Loucy (cell line): ENCODE results near the gene APLF.

Experiments
- EZH2phosphoT487 ChIP-seq: fragments of 200-600 bp; IDR thresholded peaks from 2 replicates; pipeline ENCODE4 v1.6.1; 2018; ENCODE audit warnings: antibody characterized with exemption, mild to moderate bottlenecking, moderate library complexity, borderline replicate concordance
- TF ChIP-seq, protein P1 (sequence below): fragments of 200-600 bp; sonication (generic); conservative IDR thresholded peaks from 2 replicates; pipeline ENCODE4 v1.5.1; 2014; ENCODE audit warnings: mild to moderate bottlenecking, antibody characterized with exemption, low read length

DNA sequence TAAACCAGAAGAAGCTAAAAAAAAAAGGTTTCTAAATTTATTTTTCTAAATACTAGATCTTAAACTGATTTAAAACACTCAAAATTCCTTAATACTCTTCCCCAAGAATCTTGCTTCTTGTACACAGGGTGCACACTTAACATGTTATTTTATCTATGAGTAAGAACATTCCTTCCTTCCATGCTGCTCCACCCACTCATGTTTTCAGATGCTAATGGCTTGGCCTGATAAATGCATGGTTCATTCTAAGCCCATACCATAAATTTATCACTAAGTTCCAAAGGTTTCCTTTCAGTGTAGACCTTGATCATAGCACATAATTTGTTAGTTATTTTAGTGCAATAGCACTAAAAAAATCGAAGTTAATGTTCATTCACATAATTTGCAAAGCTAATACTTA lies 8.4 kb upstream of the APLF start:
- TF ChIP-seq, protein P1, sequence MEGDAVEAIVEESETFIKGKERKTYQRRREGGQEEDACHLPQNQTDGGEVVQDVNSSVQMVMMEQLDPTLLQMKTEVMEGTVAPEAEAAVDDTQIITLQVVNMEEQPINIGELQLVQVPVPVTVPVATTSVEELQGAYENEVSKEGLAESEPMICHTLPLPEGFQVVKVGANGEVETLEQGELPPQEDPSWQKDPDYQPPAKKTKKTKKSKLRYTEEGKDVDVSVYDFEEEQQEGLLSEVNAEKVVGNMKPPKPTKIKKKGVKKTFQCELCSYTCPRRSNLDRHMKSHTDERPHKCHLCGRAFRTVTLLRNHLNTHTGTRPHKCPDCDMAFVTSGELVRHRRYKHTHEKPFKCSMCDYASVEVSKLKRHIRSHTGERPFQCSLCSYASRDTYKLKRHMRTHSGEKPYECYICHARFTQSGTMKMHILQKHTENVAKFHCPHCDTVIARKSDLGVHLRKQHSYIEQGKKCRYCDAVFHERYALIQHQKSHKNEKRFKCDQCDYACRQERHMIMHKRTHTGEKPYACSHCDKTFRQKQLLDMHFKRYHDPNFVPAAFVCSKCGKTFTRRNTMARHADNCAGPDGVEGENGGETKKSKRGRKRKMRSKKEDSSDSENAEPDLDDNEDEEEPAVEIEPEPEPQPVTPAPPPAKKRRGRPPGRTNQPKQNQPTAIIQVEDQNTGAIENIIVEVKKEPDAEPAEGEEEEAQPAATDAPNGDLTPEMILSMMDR: no peak
- no peak for TF ChIP-seq EZH2phosphoT487
